ENCODE data around the gene MPP4. TPM values are rescaled to one million over a fixed set of nuclear protein-coding genes. Genes with fewer than 3 reads are reported as not detected.

MPP4 gene
- polyA plus RNA-seq, 1 donor from 2014 or later: 0.38 TPM

GRCh38 chr2:201704536-201704935 is 6.1 kb upstream of the MPP4 start:
- Histone ChIP-seq H3K79me2 (replicated peaks; ENCODE audit: insufficient read depth, low read length) (no peaks in the 10 kb centered on the region), H3K9ac (ENCODE audit: low read length) (no peak overlapping the region), H3K4me3 (ENCODE audit: low read length) (no peak overlapping the region), H3K36me3 (ENCODE audit: insufficient read depth, low read length) (peaks cover 18% of the 10 kb centered on the region), H2AFZ (ENCODE audit: low read depth, low read length) (no peak overlapping the region), H3F3A (ENCODE audit: insufficient read depth, low read length, poor library complexity, severe bottlenecking) (no peaks in the 10 kb centered on the region), H3K27ac (ENCODE audit: low read length) (no peak overlapping the region), H3K27me3 (ENCODE audit: insufficient read depth, low read depth, low read length) (no peaks in the 10 kb centered on the region), H4K20me1 (ENCODE audit: insufficient read depth) (no peaks in the 10 kb centered on the region), H3K9me3 (ENCODE audit: low read length) (no peaks in the 10 kb centered on the region), H3K4me2 (ENCODE audit: low read length) (no peak overlapping the region), H3K9me2 (ENCODE audit: insufficient read depth, low read length) (no peaks in the 10 kb centered on the region)
- no peak for TF ChIP-seq TAF1 (IDR thresholded peaks at IDR 0.05; ENCODE audit: low read depth)
- no peak for TF ChIP-seq CTCF (IDR thresholded peaks at IDR 0.05; ENCODE audit: poor library complexity, severe bottlenecking)
- TF ChIP-seq EP300 (conservative IDR thresholded peaks at IDR 0.05; ENCODE audit: poor library complexity, severe bottlenecking): no peak
- no peak for TF ChIP-seq MXI1 (conservative IDR thresholded peaks at IDR 0.05; ENCODE audit: poor library complexity, severe bottlenecking)
- no peak for TF ChIP-seq RAD21 (conservative IDR thresholded peaks at IDR 0.05)
- TF ChIP-seq REST (IDR thresholded peaks at IDR 0.05; ENCODE audit: borderline replicate concordance): no peak
- no peak for TF ChIP-seq SMC3 (conservative IDR thresholded peaks at IDR 0.05; ENCODE audit: poor library complexity)
- TF ChIP-seq POLR2AphosphoS5 (IDR thresholded peaks at IDR 0.05): no peak
- TF ChIP-seq EZH2 (IDR thresholded peaks at IDR 0.05; ENCODE audit: borderline replicate concordance, insufficient read depth, low read length, poor library complexity, severe bottlenecking): no peak

- Histone ChIP-seq H3K9me3 (ENCODE audit: low read length) (no peaks in the 10 kb centered on the region), H3K27ac (ENCODE audit: low read length) (no peak overlapping the region), H3K9ac (ENCODE audit: low read length) (no peak overlapping the region), H3K4me2 (ENCODE audit: low read length) (no peak overlapping the region), H3K4me3 (ENCODE audit: low read length) (no peak overlapping the region), H3K9me2 (ENCODE audit: insufficient read depth, low read length) (no peaks in the 10 kb centered on the region), H3K79me2 (replicated peaks; ENCODE audit: insufficient read depth, low read length) (no peaks in the 10 kb centered on the region), H3K36me3 (ENCODE audit: insufficient read depth, low read length) (peaks cover 11% of the 10 kb centered on the region), H2AFZ (ENCODE audit: low read depth, low read length) (no peak overlapping the region), H4K20me1 (ENCODE audit: insufficient read depth) (no peaks in the 10 kb centered on the region), H3F3A (ENCODE audit: insufficient read depth, low read length, poor library complexity, severe bottlenecking) (no peaks in the 10 kb centered on the region), H3K27me3 (ENCODE audit: insufficient read depth, low read depth, low read length) (no peaks in the 10 kb centered on the region)
- TF ChIP-seq RAD21 (conservative IDR thresholded peaks at IDR 0.05) (no peak), EP300 (conservative IDR thresholded peaks at IDR 0.05; ENCODE audit: poor library complexity, severe bottlenecking) (no peak), CTCF (IDR thresholded peaks at IDR 0.05; ENCODE audit: poor library complexity, severe bottlenecking) (no peak), SMC3 (conservative IDR thresholded peaks at IDR 0.05; ENCODE audit: poor library complexity) (no peak), POLR2AphosphoS5 (IDR thresholded peaks at IDR 0.05) (no peak), TAF1 (IDR thresholded peaks at IDR 0.05; ENCODE audit: low read depth) (no peak), REST (IDR thresholded peaks at IDR 0.05; ENCODE audit: borderline replicate concordance) (no peak), EZH2 (IDR thresholded peaks at IDR 0.05; ENCODE audit: borderline replicate concordance, insufficient read depth, low read length, poor library complexity, severe bottlenecking) (no peak), MXI1 (conservative IDR thresholded peaks at IDR 0.05; ENCODE audit: poor library complexity, severe bottlenecking) (no peak)
Measured at GRCh38 chr2:201701646-201702045, 3.2 kb upstream of the MPP4 start.
